K562 (cell line): ENCODE results near the gene ANXA10. TPM values are rescaled to one million over a fixed set of nuclear protein-coding genes. Genes with fewer than 3 reads are reported as not detected.

Experiments
- ATAC-seq: fragments of 200-7000 bp; cut with Tn5 transposase; 3 replicates; pipeline ENCODE4 v1.9.1; 2020; ENCODE audit warnings: moderate library complexity
- BruUV-seq: library from RNA; stranded (reverse); fragments of 400-500 nt; replicated peaks from 2 replicates; lab custom pipeline; 2021; lab: Mats Ljungman, UMichigan
- CTCF ChIA-PET: fragments of 300-600 bp; formaldehyde crosslinking; extraction: SDS; loops from one replicate; lab custom pipeline; 2021; ENCODE audit warnings: low intra/inter-chr PET ratio; lab: Yijun Ruan, JAX
- POLR2A ChIA-PET: fragments of 300-600, 350-650 bp; sonication (Branson Sonifier 250); formaldehyde crosslinking; extraction: SDS; loops from one replicate; lab custom pipeline; 2021; ENCODE audit warnings: antibody characterized with exemption, inconsistent platforms; lab: Yijun Ruan, JAX
- DNase-seq, 4 experiments: peaks; one replicate each; pipeline versions ENCODE4 v3.0.0 to v3.0.0-alpha.2; 2011 to 2018; ENCODE audit warnings: low spot score in 3 of 4, mixed read lengths in 3 of 4; ENCODE audit errors: extremely low read depth in 1 of 4
- FAIRE-seq: peaks from 2 replicates; lab custom pipeline; 2011; peaks lifted over from hg19 to GRCh38; lab: Jason Lieb, UNC
- H2AFZ ChIP-seq: 2 replicates; pipeline ENCODE4 v1.6.0; 2011; ENCODE audit warnings: low read depth, low read length, control low read depth, inconsistent platforms
- H3K27ac ChIP-seq: fragments of 200-600 bp; 3 replicates; pipeline ENCODE4 v1.8.0; 2011; ENCODE audit warnings: low read depth, mild to moderate bottlenecking, control low read depth, inconsistent platforms, low read length, moderate library complexity, mixed read lengths; ENCODE audit errors: extremely low read depth
- H3K27me3 ChIP-seq, 2 experiments: fragments of 300-600 bp in 1 of 2; 2 replicates in 1 of 2; 3 replicates in 1 of 2; pipeline versions ENCODE4 v1.6.0 to v1.8.0; 2011; ENCODE audit warnings: inconsistent platforms in 2 of 2, low read length in 2 of 2, mild to moderate bottlenecking in 1 of 2, mixed read lengths in 1 of 2, moderate library complexity in 1 of 2; ENCODE audit not compliant: control insufficient read depth in 2 of 2, insufficient read depth in 2 of 2
- H3K36me3 ChIP-seq: fragments of 300-600 bp; 3 replicates; pipeline ENCODE4 v1.8.0; 2011; ENCODE audit warnings: mild to moderate bottlenecking, low read length, inconsistent platforms; ENCODE audit not compliant: control insufficient read depth, insufficient read depth
- H3K4me1 ChIP-seq, 2 experiments: fragments of 200-600 bp in 1 of 2; replicated peaks in 1 of 2; 2 replicates in 1 of 2; 3 replicates in 1 of 2; pipeline versions ENCODE4 v1.5.1 to v1.8.0; 2011; ENCODE audit warnings: inconsistent platforms in 2 of 2, low read length in 2 of 2, mild to moderate bottlenecking in 1 of 2, mixed read lengths in 1 of 2, moderate library complexity in 1 of 2; ENCODE audit not compliant: control insufficient read depth in 2 of 2, insufficient read depth in 2 of 2
- H3K4me2 ChIP-seq: 2 replicates; pipeline ENCODE4 v1.6.1; 2011; ENCODE audit warnings: low read length, control low read depth, inconsistent platforms, mixed read lengths; ENCODE audit not compliant: insufficient read depth
- H3K4me3 ChIP-seq: fragments of 200-600 bp; sonication (generic), shearing (Covaris generic); 2 replicates; pipeline ENCODE4 v1.5.1; 2016; ENCODE audit warnings: control low read depth, inconsistent platforms
- H3K79me2 ChIP-seq: fragments of 200-600 bp; 3 replicates; pipeline ENCODE4 v1.8.0; 2011; ENCODE audit warnings: low read length, inconsistent platforms; ENCODE audit not compliant: control insufficient read depth, insufficient read depth
- H3K9ac ChIP-seq, 2 experiments: 2 replicates each; pipeline versions ENCODE4 v1.6.0 to v1.6.1; 2011; ENCODE audit warnings: low read depth in 2 of 2, low read length in 2 of 2, control low read depth in 1 of 2, inconsistent platforms in 1 of 2, mild to moderate bottlenecking in 1 of 2, mixed read lengths in 1 of 2; ENCODE audit not compliant: insufficient read depth in 1 of 2
- H3K9me1 ChIP-seq: one replicate; pipeline ENCODE4 v1.6.0; 2011; ENCODE audit warnings: inconsistent platforms, mild to moderate bottlenecking, low read length, moderate library complexity; ENCODE audit not compliant: control insufficient read depth, insufficient read depth
- H3K9me3 ChIP-seq: replicated peaks from 2 replicates; pipeline ENCODE4 v1.5.1; 2011; ENCODE audit warnings: low read depth, low read length, inconsistent platforms; ENCODE audit not compliant: control insufficient read depth, insufficient read depth
- H4K20me1 ChIP-seq: replicated peaks from 2 replicates; pipeline ENCODE4 v1.6.1; 2011; ENCODE audit warnings: low read length, inconsistent platforms, mixed read lengths; ENCODE audit not compliant: control insufficient read depth, insufficient read depth
- ETV1 ChIP-seq: fragments of 450-650 bp; conservative IDR thresholded peaks from 2 replicates; pipeline ENCODE4 v1.6.1; 2016; ENCODE audit warnings: missing genetic modification characterization, control low read depth, low read depth, missing compliant biosample characterization
- FUS ChIP-seq: fragments of 200-400 bp; formaldehyde crosslinking; optimal IDR thresholded peaks from 2 replicates; pipeline ENCODE3; 2017; ENCODE audit warnings: low read depth, low read length
- GTF2E2 ChIP-seq: fragments of 200-800 bp; sonication (Bioruptor generic); IDR thresholded peaks from 2 replicates; pipeline ENCODE4 v1.6.1; 2016; ENCODE audit warnings: missing genetic modification characterization, missing compliant biosample characterization
- JUND ChIP-seq, 2 experiments: IDR thresholded peaks; 2 replicates in 1 of 2; 3 replicates in 1 of 2; pipeline ENCODE4 v1.6.1; 2011; ENCODE audit warnings: borderline replicate concordance in 2 of 2, low read depth in 2 of 2, low read length in 2 of 2, improper control_type of control experiment in 1 of 2, missing biosample characterization in 1 of 2, missing genetic modification characterization in 1 of 2, missing genetic modification reagents in 1 of 2
- NRF1 ChIP-seq, 2 experiments: fragments of 450-650 bp; IDR thresholded peaks in 1 of 2; conservative IDR thresholded peaks in 1 of 2; 2 replicates each; pipeline ENCODE4 v1.6.1; 2014; ENCODE audit warnings: mild to moderate bottlenecking in 2 of 2
- PPARD ChIP-seq: fragments of 250-450 bp; sonication (Bioruptor Pico); IDR thresholded peaks from 2 replicates; pipeline ENCODE4 v1.8.0; 2022; ENCODE audit warnings: inconsistent platforms, mild to moderate bottlenecking, moderate library complexity
- SIRT6 ChIP-seq: IDR thresholded peaks from one replicate; pipeline ENCODE4 v1.6.1; 2012; ENCODE audit warnings: low read depth, mild to moderate bottlenecking, control low read depth, inconsistent platforms, low read length, moderate library complexity
- TCF7 ChIP-seq: sonication (generic); IDR thresholded peaks from 2 replicates; pipeline ENCODE4 v1.6.1; 2016; ENCODE audit warnings: antibody characterized with exemption, borderline replicate concordance
- TEAD1 ChIP-seq, 2 experiments: fragments of 450-650 bp in 1 of 2; sonication (generic) in 1 of 2; formaldehyde crosslinking; IDR thresholded peaks; 2 replicates each; pipeline versions ENCODE4 v1.4.0 to v1.8.0; 2020 to 2022; ENCODE audit warnings: mild to moderate bottlenecking in 2 of 2, missing genetic modification reagents in 1 of 2
- WGBS: fragments of 100-300 bp; shearing (Covaris generic); methylation state at CpG from one replicate; pipeline ENCODE4 v1.1.6; 2016; ENCODE audit warnings: low coverage, mixed read lengths; ENCODE audit not compliant: insufficient coverage; ENCODE audit errors: missing lambda C conversion rate; 5-methylcytosine and 5-hydroxymethylcytosine counted together
- in situ Hi-C: fragments of 300-500 bp; cut with MboI; formaldehyde crosslinking; loops from 4 replicates; pipeline ENCODE4 v1.15.0; 2018; ENCODE audit warnings: inconsistent platforms, mixed read lengths
- intact Hi-C: fragments of 100-400 bp; cut with micrococcal nuclease; formaldehyde crosslinking; loops from 2 replicates; pipeline ENCODE4 v1.14.2; 2022
- polyA plus RNA-seq, 8 experiments: library from polyadenylated mRNA; depleted of rRNA in 4 of 8; stranded (reverse) in 5 of 8; unstranded in 3 of 8; fragments of >200 nt; fragmentation: Nextera tagmentation in 2 of 8; fragmentation: Illumina TruSeq in 1 of 8; extraction: Ambion mirVana in 2 of 8; extraction: Trizol in 1 of 8; gene quantifications; 2 replicates each; pipeline versions ENCODE4 v1.2.1 to v1.2.3, GENCODE V29; 2011 to 2014; ENCODE audit warnings: inconsistent platforms in 1 of 8, missing spikeins in 1 of 8
- total RNA-seq, 7 experiments: library from RNA; depleted of rRNA in 6 of 7; stranded (reverse); fragments of >200 nt in 6 of 7; fragmentation: Illumina TruSeq in 2 of 7; extraction: Trizol in 2 of 7; gene quantifications; 2 replicates each; pipeline versions ENCODE4 v1.2.1 to v1.2.3, GENCODE V29; 2011 to 2021; ENCODE audit warnings: low replicate concordance in 1 of 7
- TF ChIP-seq, protein P1 (sequence below): fragments of 250-450 bp; sonication (Bioruptor Pico); IDR thresholded peaks from 2 replicates; pipeline ENCODE4 v1.5.0; 2022; ENCODE audit warnings: mild to moderate bottlenecking
- TF ChIP-seq, protein P2 (sequence below): IDR thresholded peaks from 3 replicates; pipeline ENCODE4 v1.6.1; 2011; ENCODE audit warnings: borderline replicate concordance, mild to moderate bottlenecking; ENCODE audit not compliant: insufficient read length, insufficient read depth

Gene ANXA10
- total and polyA plus RNA-seq, 9 of the 15 experiments (the other 6 are each of a cell fraction or from before 2014, with no cell fraction given): not detected

DNA sequence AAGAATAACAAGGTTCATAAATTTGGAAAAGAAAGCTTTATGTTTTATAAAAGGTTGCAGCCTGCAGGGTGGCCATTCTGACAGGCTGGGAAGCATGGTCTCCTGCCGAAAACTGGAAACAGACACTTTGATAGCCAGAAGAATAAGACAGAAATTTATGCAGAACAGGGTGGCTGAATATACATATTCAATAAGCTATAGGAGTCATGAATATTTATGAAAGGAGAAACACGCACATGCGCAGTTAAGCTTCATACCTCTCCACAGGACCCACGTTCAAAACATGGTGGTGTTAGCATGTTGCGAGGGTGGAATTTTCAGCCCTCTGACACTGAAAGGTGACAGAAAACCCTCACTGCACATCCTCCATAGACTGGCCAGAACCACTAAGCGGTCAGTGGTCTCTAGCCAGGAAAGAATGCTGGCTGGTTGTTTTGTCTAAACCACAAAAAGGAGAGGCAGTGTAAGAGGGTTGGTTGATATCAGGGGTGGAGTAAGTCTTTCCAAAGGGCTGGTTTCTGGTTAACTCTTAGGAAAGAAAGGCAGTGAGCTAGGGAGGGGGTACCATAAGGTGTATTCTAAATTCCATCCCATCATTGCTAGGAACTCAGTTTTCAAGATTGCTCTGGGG lies 58.2 kb downstream of the ANXA10 start:
- Histone ChIP-seq H3K9me1 (no peaks in the 10 kb centered on the region), H3K9me3 (no peaks in the 10 kb centered on the region), H3K36me3 (no peaks in the 10 kb centered on the region), H3K9ac (no peak overlapping the region), H3K79me2 (no peaks in the 10 kb centered on the region), H3K4me3 (no peak overlapping the region), H4K20me1 (no peaks in the 10 kb centered on the region), H3K27ac (no peak overlapping the region), H3K4me2 (no peak overlapping the region), H3K27me3 (no peaks in the 10 kb centered on the region), H3K4me1 (no peaks in the 10 kb centered on the region), H2AFZ (no peak overlapping the region)
- no peak for DNase-seq
- no peak for FAIRE-seq
- peak; percentile 13 to 37; a peak in 1 of 4 replicates for TF ChIP-seq NRF1 (conservative IDR thresholded peaks at IDR 0.05 in 1 of 2, IDR thresholded peaks at IDR 0.05 in 1 of 2)
- TF ChIP-seq, protein P1, sequence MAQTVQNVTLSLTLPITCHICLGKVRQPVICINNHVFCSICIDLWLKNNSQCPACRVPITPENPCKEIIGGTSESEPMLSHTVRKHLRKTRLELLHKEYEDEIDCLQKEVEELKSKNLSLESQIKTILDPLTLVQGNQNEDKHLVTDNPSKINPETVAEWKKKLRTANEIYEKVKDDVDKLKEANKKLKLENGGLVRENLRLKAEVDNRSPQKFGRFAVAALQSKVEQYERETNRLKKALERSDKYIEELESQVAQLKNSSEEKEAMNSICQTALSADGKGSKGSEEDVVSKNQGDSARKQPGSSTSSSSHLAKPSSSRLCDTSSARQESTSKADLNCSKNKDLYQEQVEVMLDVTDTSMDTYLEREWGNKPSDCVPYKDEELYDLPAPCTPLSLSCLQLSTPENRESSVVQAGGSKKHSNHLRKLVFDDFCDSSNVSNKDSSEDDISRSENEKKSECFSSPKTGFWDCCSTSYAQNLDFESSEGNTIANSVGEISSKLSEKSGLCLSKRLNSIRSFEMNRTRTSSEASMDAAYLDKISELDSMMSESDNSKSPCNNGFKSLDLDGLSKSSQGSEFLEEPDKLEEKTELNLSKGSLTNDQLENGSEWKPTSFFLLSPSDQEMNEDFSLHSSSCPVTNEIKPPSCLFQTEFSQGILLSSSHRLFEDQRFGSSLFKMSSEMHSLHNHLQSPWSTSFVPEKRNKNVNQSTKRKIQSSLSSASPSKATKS (CRISPR knock-in tag): no peak
- ATAC-seq: no peak
- CTCF ChIA-PET: no interaction called here
- in situ Hi-C loops: no loop called here
- intact Hi-C loops: no loop called here
- no TSS peak for BruUV-seq
- 5% methylated on average over 6 of the region's 6 CpGs for WGBS
- POLR2A ChIA-PET: no interaction called here

DNA sequence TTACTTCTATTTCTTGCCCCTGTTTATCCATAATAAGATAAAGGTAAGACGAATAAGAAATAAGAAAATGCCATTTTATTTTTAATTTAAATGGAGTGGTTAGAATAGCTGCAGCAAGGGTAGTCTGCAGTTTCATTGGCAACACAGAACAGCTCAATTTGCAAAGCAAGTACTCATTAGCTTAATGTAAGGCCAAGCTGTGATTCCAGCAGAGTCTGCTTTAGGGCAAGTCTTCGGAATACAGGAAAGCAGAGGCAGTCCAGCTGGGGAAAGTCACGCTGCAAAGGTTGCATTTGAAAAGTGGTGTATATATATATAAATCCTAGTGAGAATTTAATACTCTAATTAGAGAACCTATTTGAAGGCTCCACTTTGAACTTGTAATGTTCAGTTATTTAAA lies 59.0 kb downstream of the ANXA10 start:
- H3K9me3 ChIP-seq: no peaks in the 10 kb centered on the region
- no peak for FAIRE-seq
- ChIA-PET POLR2A (no interaction called here), CTCF (no interaction called here)
- no peak overlapping the region for H2AFZ ChIP-seq
- H3K27ac ChIP-seq: no peak overlapping the region
- in situ Hi-C loops (no loop called here), intact Hi-C loops (no loop called here)
- H3K4me1 ChIP-seq: no peaks in the 10 kb centered on the region
- ATAC-seq: no peak
- BruUV-seq: no TSS peak
- H3K36me3 ChIP-seq: no peaks in the 10 kb centered on the region
- H3K27me3 ChIP-seq: no peaks in the 10 kb centered on the region
- H4K20me1 ChIP-seq: no peaks in the 10 kb centered on the region
- 0% methylated on average over 3 of the region's 3 CpGs for whole genome bisulfite sequencing
- H3K79me2 ChIP-seq: no peaks in the 10 kb centered on the region
- H3K4me2 ChIP-seq: no peak overlapping the region
- DNase-seq: no peak
- H3K9me1 ChIP-seq: no peaks in the 10 kb centered on the region
- no peak overlapping the region for H3K9ac ChIP-seq
- H3K4me3 ChIP-seq: no peak overlapping the region
- TF ChIP-seq TCF7 (no peak), TEAD1 (CRISPR knock-in tag; IDR thresholded peaks at IDR 0.05) (no peak), ETV1 (tag) (no peak), GTF2E2 (tag) (no peak), SIRT6 (no peak), JUND (IDR thresholded peaks at IDR 0.05; ENCODE audit: borderline replicate concordance, low read depth, low read length) (no peak), JUND (tag; IDR thresholded peaks at IDR 0.05; ENCODE audit: borderline replicate concordance, low read depth, low read length) (no peak), FUS (no peak), PPARD (CRISPR knock-in tag) (no peak)
- TF ChIP-seq, protein P2, sequence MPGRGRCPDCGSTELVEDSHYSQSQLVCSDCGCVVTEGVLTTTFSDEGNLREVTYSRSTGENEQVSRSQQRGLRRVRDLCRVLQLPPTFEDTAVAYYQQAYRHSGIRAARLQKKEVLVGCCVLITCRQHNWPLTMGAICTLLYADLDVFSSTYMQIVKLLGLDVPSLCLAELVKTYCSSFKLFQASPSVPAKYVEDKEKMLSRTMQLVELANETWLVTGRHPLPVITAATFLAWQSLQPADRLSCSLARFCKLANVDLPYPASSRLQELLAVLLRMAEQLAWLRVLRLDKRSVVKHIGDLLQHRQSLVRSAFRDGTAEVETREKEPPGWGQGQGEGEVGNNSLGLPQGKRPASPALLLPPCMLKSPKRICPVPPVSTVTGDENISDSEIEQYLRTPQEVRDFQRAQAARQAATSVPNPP: no peak
